ENCODE measurements around the gene HAP1.
"Not testable (repeated sequence)": the region's sequence is repeated elsewhere in the genome, so short reads cannot be mapped to it uniquely, and the experiment has no call there.

Gene HAP1

GRCh38 chr17:41725134-41725533 lies 9.3 kb downstream of the HAP1 start:
- DNase-seq (ENCODE audit: low read depth in 3 of 3): no peak

GRCh38 chr17:41724476-41725050 lies 9.9 kb downstream of the HAP1 start:
- no peak for DNase-seq (ENCODE audit: low read depth in 3 of 3)

GRCh38 chr17:41723801-41724475 lies 10.5 kb downstream of the HAP1 start:
- no peak for DNase-seq (ENCODE audit: low read depth in 3 of 3)

GRCh38 chr17:41722231-41722630 lies 12.2 kb downstream of the HAP1 start:
- no peak for DNase-seq (ENCODE audit: low read depth in 3 of 3)

- DNase-seq (ENCODE audit: low read depth in 3 of 3): no peak
Measured at GRCh38 chr17:41718287-41718645, 16.2 kb downstream of the HAP1 start.

- DNase-seq (ENCODE audit: low read depth in 3 of 3): no peak
Measured at GRCh38 chr17:41717408-41718286, 16.8 kb downstream of the HAP1 start.

GRCh38 chr17:41711669-41712400 lies 22.6 kb downstream of the HAP1 start, which contains the start of gene GAST:
Gene GAST, plus strand, starts transcription at chr17:41712331. Its CDS starts 3,106 bp downstream, at chr17:41715437.
- DNase-seq (ENCODE audit: low read depth in 3 of 3): no peak

GRCh38 chr17:41710472-41711090 lies 23.9 kb downstream of the HAP1 start:
- no peak for DNase-seq (ENCODE audit: low read depth in 3 of 3)

GRCh38 chr17:41707803-41708669 lies 26.4 kb downstream of the HAP1 start:
- no peak for DNase-seq (ENCODE audit: low read depth in 3 of 3)

- no peak for DNase-seq (ENCODE audit: low read depth in 3 of 3)
Measured at GRCh38 chr17:41705271-41705991, 29.0 kb downstream of the HAP1 start.

- no peak for DNase-seq (ENCODE audit: low read depth in 3 of 3)
Measured at GRCh38 chr17:41702712-41703111, 31.7 kb downstream of the HAP1 start.

GRCh38 chr17:41700843-41701242 lies 33.6 kb downstream of the HAP1 start:
- DNase-seq (ENCODE audit: low read depth in 3 of 3): not testable (repeated sequence)

GRCh38 chr17:41697122-41697962 lies 37.1 kb downstream of the HAP1 start:
- no peak for DNase-seq (ENCODE audit: low read depth in 3 of 3)

- peak; percentile 56 to 66 (median 59) for DNase-seq (ENCODE audit: low read depth in 3 of 3)
Measured at GRCh38 chr17:41695954-41696757, 38.3 kb downstream of the HAP1 start.

- DNase-seq (ENCODE audit: low read depth in 3 of 3): no peak
Measured at GRCh38 chr17:41695134-41695661, 39.2 kb downstream of the HAP1 start.

- peak in 1 of 3 experiments; percentile 18 for DNase-seq (ENCODE audit: low read depth in 3 of 3)
Measured at GRCh38 chr17:41692722-41693521, 41.5 kb downstream of the HAP1 start.
